Amygdala (tissue), 56 donors: ENCODE measurements around the gene OR2AP1.
A peak's percentile ranks its signal among the peaks of the same experiment; 100 is the strongest.
"Not testable (repeated sequence)": the region's sequence is repeated elsewhere in the genome, so short reads cannot be mapped to it uniquely, and the experiment has no call there.

Experiments
- DNase-seq, 56 donors: peaks; one replicate each; lab custom pipeline; 2025; lab: John Stamatoyannopoulos, UW

The OR2AP1 gene

DNA sequence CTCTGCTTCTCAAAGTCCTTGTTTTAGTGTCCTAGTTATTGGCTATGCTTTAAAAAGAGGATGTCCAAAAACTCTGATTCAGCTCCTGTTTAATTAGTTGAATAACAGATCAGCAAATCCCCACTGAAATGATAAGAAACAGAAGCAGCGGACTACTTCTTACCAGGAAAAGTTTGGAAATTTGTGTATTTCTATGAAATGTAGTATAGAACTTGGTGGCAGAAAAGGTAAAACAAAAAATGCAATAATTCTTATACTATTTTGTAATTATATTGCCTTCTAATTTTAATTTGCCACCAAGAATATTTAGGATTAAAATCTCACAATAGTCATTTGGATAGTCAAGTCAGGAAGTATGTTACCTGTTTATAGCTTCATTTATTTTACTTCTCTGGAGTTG lies at the start of gene OR2AP1:
Gene OR2AP1 (plus strand): TSS at position 301 of the 400 bp plus-strand sequence. CDS start 1,947 bp downstream, outside the sequence.
- DNase-seq: no peak

DNA sequence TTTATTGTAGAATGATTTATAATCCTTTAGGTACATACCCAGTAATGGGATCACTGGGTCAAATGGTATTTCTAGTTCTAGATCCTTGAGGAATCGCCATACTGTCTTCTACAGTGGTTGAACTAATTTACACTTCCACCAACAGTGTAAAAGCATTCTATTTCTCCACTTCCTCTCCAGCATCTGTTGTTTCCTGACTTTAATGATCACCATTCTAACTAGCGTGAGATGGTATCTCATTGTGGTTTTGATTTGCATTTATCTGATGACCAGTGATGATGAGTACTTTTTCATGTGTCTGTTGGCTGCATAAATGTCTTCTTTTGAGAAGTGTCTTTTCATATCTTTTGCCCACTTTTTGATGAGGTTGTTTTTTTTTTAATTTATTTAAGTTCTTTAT lies 24.0 kb upstream of the OR2AP1 start:
- not testable (repeated sequence) for DNase-seq

DNA sequence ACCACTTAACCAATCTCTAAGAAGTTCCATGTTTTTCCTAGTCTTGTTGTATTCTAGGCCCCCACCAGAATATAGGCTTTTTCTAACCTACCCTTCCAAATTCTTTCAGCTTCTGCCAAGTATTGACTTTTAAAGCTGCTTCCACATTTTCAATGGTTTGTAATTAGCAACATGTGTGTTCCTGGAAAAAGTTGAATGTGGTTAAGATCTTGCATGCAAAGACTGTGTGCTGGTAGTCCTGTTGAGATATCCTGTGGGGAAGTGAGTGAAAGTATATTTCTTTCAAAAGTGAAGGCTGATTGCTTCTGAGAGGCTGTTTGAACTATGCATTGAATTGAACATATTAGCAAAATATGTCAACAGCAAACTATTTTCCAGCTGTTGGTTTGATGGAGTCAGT lies 23.5 kb upstream of the OR2AP1 start:
- DNase-seq: no peak

DNA sequence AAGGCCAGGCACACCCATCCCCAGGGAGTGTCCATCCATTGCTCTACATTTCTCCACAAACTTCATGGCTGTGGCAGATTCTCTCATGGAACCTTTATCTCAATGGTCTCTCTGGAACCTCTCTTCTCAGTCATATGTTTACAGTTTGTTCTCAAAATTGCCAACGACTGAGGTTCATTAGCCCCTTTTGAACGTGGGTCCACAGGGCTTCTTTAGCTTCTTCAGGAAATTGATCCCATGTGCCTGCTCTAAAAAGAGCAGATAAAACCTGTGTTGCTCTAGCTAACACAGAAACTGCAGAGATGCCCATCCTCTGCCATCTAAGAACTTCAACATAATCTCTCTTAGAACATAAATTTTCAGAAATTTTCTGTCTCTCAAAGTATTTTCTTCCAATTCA lies 23.0 kb upstream of the OR2AP1 start, which contains the start of gene OR6C4:
Gene OR6C4 (plus strand): TSS at position 301 of the 400 bp plus-strand sequence. CDS start 1,625 bp downstream, outside the sequence.
- DNase-seq: no peak

DNA sequence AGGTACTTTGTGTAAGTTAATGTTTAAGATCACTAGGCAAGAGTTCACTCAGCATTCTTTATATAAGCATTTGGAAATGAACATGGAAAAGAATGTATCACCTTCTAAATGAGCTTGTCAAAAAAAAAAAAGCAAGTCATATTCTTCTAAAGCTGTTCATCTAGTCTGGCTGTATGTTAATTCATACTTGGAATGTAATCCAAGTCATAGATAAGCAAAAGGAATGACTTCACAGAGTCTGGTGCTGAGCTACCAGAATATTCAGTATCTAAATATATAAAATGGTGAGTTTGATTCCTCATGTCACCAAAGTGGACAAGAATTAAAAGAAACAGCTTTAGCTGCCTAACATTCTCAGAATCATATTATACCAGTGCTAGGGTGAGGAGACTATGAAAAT lies 18.0 kb upstream of the OR2AP1 start:
- no peak for DNase-seq

DNA sequence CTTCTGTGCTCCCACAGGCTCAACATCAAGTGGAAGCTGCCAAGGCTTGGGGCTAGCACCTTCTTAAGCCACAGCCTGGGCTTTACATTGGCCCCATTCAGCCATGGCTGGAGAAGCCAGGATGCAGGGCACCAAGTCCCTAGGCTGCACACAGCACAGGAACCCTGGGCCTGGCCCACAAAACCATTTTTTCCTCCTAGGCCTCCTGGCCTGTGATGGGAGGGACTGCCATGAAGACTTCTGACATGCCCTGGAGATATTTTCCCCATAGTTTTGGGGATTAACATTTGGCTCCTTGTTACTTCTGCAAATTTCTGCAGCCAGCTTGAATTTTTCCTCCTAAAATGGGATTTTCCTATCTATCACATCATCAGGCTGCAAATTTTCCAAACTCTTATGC lies 2.2 kb upstream of the OR2AP1 start:
- not testable (repeated sequence) for DNase-seq

DNA sequence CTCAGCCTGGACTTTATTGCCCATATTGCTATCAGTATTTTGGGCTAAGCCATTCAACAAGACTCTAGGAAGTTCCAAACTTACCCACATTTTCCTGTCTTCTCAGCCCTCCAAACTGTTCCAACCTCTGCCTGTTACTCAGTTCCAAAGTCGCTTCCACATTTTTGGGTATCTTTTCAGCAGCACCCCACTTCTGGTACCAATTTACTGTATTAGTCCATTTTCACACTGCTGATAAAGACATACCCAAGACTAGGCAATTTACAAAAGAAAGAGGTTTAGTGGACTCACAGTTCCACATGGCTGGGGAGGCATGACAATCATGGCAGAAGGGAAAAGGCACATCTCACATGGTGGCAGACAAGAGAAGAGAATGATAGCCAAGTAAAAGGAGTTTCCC lies 1.6 kb upstream of the OR2AP1 start:
- DNase-seq: not testable (repeated sequence)

DNA sequence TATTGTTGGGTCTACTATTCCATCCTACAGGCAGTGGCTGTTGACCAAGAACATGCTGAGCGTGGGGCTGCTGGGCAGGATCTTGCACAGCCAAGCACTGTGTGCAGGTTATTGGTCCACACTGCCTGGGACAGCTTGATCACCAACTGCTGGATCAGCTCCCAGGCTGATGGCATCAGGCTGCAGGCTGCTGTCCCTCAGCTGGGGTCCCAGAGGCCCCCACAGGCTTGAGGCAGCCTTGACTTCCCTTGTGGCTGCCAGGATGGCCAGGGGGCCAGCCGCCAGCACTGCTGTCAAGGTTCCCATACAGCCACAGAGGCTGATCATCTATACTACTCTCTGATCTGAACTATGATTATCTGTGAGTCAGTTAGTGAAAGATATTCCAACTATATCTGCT lies 9.8 kb downstream of the OR2AP1 start:
- DNase-seq: no peak

DNA sequence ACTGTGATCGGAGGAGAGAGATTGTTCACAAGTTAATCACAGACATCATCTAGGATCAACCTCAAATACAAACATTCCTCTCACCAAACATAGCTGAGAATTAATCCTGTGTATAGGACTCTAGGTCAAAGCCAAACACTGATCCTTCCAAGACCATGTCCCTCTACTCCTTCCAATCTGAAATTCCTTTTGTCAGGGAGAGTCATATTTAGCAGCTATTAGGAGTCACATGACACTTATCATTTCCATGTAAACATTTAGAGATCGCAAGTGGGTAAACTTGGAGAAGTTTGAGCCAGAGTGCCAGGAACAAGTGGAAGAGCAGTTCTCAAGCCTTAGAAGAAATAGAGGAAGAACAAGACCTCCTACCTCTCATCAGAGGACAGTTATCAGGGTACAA lies 13.5 kb downstream of the OR2AP1 start:
- no peak for DNase-seq

DNA sequence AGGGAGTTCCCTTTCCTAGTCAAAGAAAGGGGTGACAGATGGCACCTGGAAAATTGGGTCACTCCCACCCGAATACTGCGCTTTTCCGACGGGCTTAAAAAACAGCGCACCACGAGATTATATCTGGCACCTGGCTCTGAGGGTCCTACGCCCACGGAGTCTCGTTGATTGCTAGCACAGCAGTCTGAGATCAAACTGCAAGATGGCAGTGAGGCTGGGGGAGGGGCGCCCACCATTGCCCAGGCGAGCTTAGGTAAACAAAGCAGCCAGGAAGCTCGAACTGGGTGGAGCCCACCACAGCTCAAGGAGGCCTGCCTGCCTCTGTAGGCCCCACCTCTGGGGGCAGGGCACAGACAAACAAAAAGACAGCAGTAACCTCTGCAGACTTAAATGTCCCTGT lies 17.9 kb downstream of the OR2AP1 start:
- not testable (repeated sequence) for DNase-seq

DNA sequence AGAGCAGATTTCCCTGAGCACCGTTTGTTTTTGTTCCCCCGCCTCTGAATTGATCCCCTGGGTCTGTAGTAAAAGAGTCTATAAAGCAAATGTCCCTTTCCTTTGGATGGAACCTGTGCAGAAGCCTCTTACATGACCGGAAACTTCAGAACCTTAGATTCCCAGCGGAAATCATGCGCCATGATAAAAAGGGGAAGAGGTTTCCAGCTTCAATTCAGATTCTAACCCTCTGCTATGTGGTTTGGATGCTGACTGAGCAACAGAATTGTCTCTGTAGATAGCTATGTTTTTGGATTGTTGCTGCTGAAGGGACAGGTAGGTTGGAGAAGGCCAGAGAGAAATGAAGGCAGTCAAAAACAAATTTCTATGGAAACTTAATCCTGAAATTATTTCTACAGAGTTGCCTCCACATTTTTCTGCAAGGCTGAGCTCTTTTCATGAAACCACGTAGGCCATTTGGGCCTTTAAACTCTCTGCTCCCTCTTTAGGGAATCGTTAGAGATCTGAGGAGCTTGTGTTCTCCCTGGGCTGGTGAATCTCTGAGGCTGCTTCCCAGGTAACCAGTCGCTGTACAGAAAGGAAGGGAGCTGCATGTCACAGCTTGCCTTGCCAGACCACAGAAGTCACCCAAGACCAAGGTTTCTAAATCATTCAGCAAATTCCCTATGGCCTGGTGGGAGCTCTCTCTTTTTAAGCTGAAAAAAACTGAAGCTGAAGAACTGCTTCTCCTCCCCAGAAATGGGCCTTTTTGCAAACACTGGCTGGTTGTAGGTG lies 35.7 kb downstream of the OR2AP1 start:
- DNase-seq: no peak

DNA sequence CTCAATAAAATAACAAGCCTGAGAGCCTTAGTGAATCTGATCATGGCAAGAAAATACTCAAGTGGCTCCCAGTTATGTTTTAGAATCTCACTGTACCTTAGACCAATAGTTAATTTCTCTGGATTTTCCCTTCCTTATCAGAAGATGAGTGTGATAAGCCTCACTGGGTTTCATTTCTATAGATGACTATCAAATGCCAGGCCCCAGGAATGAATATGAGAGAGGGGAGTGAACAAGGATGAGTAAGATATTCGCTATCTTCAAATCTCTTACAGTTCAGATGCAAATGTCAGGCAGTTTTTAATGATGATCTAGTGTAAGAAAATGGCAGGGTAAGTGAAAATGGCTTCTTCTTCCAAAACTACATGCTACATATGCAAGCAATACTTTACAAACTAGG lies 38.3 kb downstream of the OR2AP1 start:
- no peak for DNase-seq

DNA sequence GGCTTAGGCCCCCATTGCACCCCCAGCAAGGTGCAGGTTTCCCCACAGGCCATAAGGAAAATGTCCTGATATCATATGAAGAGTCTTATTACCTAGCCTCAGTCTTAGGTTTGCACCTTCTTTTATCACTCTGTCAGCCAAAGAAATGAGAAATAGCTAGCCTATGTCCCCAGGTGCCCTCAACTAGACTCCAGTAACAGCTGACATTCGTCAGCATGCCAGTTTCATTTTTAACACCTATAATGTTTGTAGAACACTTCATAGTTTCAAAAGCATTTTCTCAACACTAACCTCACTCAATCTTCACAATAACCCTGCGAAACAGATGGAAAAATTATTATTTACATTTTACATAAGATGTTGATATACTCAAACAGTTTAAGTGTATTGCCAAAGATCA lies 40.4 kb downstream of the OR2AP1 start:
- DNase-seq: no peak

DNA sequence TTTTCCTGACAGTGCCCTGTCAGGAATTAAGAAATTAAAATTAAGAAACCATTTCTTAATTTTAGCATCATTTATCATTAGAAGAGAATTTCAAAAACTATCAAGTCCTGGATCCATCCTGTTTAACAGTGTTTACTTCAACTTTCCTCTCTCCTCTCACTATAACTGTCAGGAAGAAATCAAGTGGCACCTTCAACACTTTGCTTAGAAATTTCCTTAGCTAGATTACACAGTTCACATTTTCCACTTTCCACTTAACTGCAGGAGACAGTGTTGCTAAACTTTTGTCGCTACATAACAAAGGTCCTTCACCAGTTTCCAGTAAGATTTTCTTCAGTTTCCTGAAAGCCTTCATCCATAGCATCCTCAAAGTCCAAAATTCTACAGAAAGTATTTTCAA lies 42.5 kb downstream of the OR2AP1 start:
- no peak for DNase-seq

DNA sequence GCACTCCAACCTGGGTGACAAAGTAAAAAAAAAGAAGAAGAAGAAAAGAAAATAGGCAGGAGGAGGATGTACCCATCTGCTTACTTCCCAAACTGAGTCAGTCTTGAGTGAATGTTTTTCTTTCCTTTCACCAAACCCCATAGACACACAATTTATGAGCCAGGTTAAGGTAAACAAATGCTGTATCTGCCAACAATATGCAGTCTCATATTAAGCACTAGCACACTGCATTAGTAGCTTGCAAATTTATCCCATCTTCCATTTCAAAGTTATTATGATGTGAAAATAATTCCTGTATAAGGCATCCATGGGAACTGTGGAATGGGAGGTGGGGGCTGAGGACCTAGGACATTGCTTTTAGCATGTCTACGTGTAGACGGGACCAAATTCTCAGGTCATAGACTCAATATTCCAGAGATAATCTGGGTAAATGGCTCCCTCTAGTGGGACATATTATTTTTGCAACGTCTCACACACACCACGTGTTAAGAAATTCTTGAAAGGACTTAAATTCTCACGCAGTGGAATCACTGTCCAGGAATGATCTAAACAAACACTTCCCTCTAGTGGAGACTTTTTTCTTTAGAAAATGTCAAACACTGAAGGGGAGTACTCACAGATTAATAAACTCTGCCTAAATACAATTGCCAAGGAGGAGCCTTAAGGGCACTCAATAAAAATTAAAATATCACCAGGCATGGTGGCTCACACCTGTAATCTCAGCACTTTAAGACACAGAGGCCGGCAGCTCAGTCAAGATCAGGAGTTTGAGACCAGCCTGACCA lies 47.3 kb downstream of the OR2AP1 start:
- peak in 17 of 56 donors; percentile 1 to 69 (median 8) for DNase-seq

DNA sequence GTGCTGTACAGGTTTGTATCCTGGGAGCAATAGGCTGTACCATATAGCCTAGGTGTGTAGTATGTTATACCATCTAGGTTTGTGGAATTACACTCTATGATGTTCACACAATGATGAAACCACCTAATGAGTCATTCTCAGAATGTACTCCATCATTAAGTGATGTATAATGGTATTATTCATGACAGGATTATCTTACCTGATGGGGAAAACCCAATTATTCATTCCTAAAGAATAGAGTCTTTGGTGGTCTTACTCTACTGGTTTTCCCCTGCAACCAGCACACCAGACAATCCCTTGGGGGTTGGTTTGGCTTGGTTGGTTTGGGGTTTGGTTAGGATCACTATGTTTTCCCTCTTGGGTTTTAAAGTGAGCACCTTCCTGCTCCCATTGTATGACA lies 51.8 kb downstream of the OR2AP1 start:
- DNase-seq: no peak
